GM20000 (cell line): ENCODE measurements around the gene RBFOX2.
"Not testable (repeated sequence)": the region's sequence is repeated elsewhere in the genome, so short reads cannot be mapped to it uniquely, and the experiment has no call there.

Experiments used
- DNase-seq: peaks from one replicate; pipeline ENCODE4 v3.0.0; 2012; ENCODE audit warnings: low spot score
- CTCF ChIP-seq: IDR thresholded peaks from 2 replicates; pipeline ENCODE4 v1.5.1; 2012; ENCODE audit warnings: mild to moderate bottlenecking, control low read depth; ENCODE audit errors: extremely low read depth, missing control alignments

The RBFOX2 gene

GRCh38 chr22:36053242-36054147 is 24.9 kb upstream of the RBFOX2 start:
- no peak for DNase-seq
- no peak for TF ChIP-seq CTCF

DNA sequence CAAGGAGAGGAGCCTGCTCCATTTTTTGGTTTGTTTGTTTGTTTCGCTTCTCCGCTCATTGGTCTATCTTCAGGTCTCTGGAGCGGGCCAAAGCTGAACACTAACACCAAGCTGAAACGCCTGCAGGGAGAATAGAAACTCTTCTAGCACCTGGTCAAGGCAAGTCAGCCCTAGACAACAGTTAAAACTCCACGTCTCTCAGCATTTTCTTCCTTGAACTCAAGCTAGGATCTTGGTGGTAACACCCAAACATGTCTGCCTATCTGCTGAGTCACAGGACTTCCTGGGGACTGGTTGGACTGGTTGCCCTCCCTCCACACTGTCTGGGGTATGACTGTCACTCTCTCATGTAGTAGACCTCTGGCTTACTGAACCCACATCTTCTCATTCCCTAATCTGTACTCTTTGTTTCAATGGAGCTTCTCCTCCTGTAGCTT is 23.9 kb upstream of the RBFOX2 start:
- TF ChIP-seq CTCF = no peak
- DNase-seq = no peak

DNA sequence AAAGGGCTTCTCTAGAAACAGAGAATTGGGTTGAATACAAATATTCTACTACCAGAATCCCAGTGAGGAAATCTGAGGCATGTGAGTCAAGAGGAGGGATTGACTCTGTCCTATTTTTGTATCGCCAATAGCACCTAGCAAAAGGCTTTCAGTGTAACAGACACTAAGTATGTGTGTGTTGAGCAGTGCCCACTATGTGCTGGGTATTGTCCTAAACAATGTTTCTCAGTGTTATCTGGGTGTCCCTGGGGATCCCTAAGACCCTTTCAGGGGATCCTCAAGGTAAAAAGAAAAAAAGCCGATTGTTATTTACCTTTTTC is 21.0 kb upstream of the RBFOX2 start:
- DNase-seq = no peak

GRCh38 chr22:36048911-36049677 is 20.5 kb upstream of the RBFOX2 start:
- DNase-seq = no peak
- no peak for TF ChIP-seq CTCF

More for the DNA sequence above, 21.0 kb upstream of the RBFOX2 start:
- TF ChIP-seq CTCF = no peak

DNA sequence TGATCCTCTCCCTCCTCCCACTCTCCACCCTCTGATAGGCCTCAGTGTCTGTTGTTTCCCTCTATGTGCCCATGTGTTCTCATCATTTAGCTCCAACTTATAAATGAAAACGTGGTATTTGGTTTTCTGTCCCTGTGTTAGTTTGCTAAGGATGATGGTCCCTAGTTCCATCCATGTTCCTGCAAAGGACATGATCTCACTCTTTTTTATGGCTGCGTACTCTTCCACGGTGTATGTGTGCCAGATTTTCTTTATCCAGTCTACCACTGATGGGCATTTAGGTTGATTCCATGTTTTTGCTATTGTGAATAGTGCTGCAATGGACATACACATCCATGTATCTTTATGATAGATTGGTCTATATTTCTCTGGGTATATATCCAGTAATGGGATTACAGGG is 15.9 kb upstream of the RBFOX2 start:
- DNase-seq = not testable (repeated sequence)

DNA sequence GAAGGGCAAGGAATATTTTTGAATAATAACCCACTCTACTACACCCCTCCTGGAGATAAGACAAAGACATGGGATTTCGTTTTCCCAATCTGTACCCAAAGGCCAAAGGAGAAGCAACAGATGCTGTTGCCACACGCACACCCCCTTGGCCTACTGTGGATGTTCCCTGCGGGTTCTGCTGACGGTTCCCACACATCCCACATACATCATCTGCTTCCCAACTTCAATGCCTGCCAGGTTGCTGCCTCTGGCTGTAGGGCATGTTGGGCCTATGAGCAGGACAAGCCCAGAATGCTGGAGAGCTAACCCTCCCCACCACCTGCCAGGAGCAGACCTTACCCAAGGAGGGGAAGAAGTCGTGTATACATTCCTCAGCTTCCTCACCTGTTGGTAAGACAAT is 13.6 kb upstream of the RBFOX2 start:
- DNase-seq = no peak
- TF ChIP-seq CTCF = no peak

DNA sequence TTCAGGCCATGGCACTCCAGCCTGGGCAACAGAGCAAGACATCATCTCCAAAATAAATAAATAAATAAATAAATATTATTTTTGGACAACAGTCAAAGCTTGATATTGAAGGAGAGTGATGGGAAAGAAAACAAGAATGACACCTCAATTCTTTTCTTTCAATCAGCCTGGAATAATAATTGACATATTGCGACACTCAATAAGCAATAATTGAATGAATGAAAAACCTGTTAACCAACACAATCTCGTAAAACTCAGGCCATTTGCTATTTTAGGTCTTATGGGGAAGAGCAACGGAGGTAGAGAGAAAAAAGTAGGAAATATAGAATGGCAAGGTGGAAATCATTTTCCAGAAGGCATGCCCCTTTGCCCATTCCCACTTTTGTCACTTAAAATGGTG is 10.5 kb upstream of the RBFOX2 start:
- TF ChIP-seq CTCF = no peak
- no peak for DNase-seq
